ENCODE measurements around the gene TEC.

TEC gene

GRCh38 chr4:48109413-48110263 is 160.0 kb downstream of the TEC start:
- H3K4me3 ChIP-seq (ENCODE audit: low read depth, low read length) = no peak overlapping the region
- H3K4me2 ChIP-seq (ENCODE audit: low read length) = no peak overlapping the region
- H3K9ac ChIP-seq = no peak overlapping the region
- H3K27me3 ChIP-seq (ENCODE audit: control insufficient read depth, insufficient read depth, low read length) = no peaks in the 10 kb centered on the region
- peaks cover 13% of the 10 kb centered on the region for H3K4me1 ChIP-seq
- peak overlapping the region; percentile 59 for H3K27ac ChIP-seq
- no peaks in the 10 kb centered on the region for H3K9me3 ChIP-seq (ENCODE audit: control insufficient read depth, low read length)
- no peaks in the 10 kb centered on the region for H3K36me3 ChIP-seq (ENCODE audit: control insufficient read depth, insufficient read depth, low read length)
- TF ChIP-seq CTCF (IDR thresholded peaks at IDR 0.05) = peak; percentile 41
- no peaks in the 10 kb centered on the region for H3K79me2 ChIP-seq
- H2AFZ ChIP-seq = peak overlapping the region; percentile 51

GRCh38 chr4:48108309-48109073 is 161.1 kb downstream of the TEC start:
- Histone ChIP-seq H3K4me2 (ENCODE audit: low read length) (no peak overlapping the region), H3K4me3 (ENCODE audit: low read depth, low read length) (no peak overlapping the region), H3K79me2 (no peaks in the 10 kb centered on the region), H3K9me3 (ENCODE audit: control insufficient read depth, low read length) (no peaks in the 10 kb centered on the region), H3K9ac (no peak overlapping the region), H3K4me1 (peaks cover 5% of the 10 kb centered on the region), H3K36me3 (ENCODE audit: control insufficient read depth, insufficient read depth, low read length) (no peaks in the 10 kb centered on the region), H3K27ac (peak overlapping the region; percentile 59), H2AFZ (no peak overlapping the region), H3K27me3 (ENCODE audit: control insufficient read depth, insufficient read depth, low read length) (no peaks in the 10 kb centered on the region)
- TF ChIP-seq CTCF (IDR thresholded peaks at IDR 0.05) = no peak

GRCh38 chr4:48105230-48105629 is 164.4 kb downstream of the TEC start:
- H3K9ac ChIP-seq = no peak overlapping the region

GRCh38 chr4:48103483-48104139 is 166.0 kb downstream of the TEC start:
- Histone ChIP-seq H2AFZ (no peak overlapping the region), H3K27ac (no peak overlapping the region), H3K36me3 (ENCODE audit: control insufficient read depth, insufficient read depth, low read length) (no peaks in the 10 kb centered on the region), H3K4me3 (ENCODE audit: low read depth, low read length) (no peak overlapping the region), H3K79me2 (no peaks in the 10 kb centered on the region), H3K9me3 (ENCODE audit: control insufficient read depth, low read length) (no peaks in the 10 kb centered on the region), H3K9ac (no peak overlapping the region), H3K4me2 (ENCODE audit: low read length) (no peak overlapping the region), H3K4me1 (no peaks in the 10 kb centered on the region), H3K27me3 (ENCODE audit: control insufficient read depth, insufficient read depth, low read length) (no peaks in the 10 kb centered on the region)
- no peak for TF ChIP-seq CTCF (IDR thresholded peaks at IDR 0.05)

More at GRCh38 chr4:48105230-48105629, 164.4 kb downstream of the TEC start:
- Histone ChIP-seq H3K4me1 (no peaks in the 10 kb centered on the region), H3K9me3 (ENCODE audit: control insufficient read depth, low read length) (no peaks in the 10 kb centered on the region), H3K36me3 (ENCODE audit: control insufficient read depth, insufficient read depth, low read length) (no peaks in the 10 kb centered on the region), H3K27me3 (ENCODE audit: control insufficient read depth, insufficient read depth, low read length) (no peaks in the 10 kb centered on the region), H3K4me2 (ENCODE audit: low read length) (no peak overlapping the region), H3K27ac (no peak overlapping the region), H3K79me2 (no peaks in the 10 kb centered on the region), H2AFZ (no peak overlapping the region), H3K4me3 (ENCODE audit: low read depth, low read length) (no peak overlapping the region)
- no peak for TF ChIP-seq CTCF (IDR thresholded peaks at IDR 0.05)
